ENCODE measurements around the gene PDE11A. TPM values are rescaled to one million over a fixed set of nuclear protein-coding genes. Genes with fewer than 3 reads are reported as not detected.

PDE11A gene
- total RNA-seq, 1 donor from 2014 or later = 2.0 TPM

DNA sequence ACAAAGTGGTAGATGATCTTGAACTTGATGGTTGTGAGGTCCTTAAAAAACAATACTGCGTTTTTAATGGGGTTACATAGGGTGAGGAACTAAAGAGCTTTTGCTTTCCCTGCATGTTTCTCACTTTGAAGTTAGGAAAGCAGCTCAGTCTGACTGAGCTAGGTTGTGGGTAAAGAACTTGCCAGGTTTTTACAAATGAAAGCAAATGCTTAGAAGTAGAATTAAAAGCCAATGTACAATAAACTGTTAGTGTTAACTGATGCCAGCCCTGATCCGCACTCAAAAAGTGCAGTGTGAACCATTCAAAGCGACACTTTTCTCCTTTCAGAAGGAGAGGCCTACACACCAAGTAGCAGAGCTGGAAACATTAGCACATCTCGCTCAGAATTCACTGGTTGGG, 409.7 kb downstream of the PDE11A start:
- Mint-ChIP-seq H3K27ac (no peak overlapping the region), H3K4me1 (ENCODE audit: unreplicated experiment) (peaks cover 38% of the 10 kb centered on the region), H3K4me3 (no peak overlapping the region), H3K9me3 (no peaks in the 10 kb centered on the region), H3K27me3 (no peaks in the 10 kb centered on the region), H3K36me3 (no peaks in the 10 kb centered on the region)
- no peak for DNase-seq (ENCODE audit: extremely low spot score, unreplicated experiment)
- TF ChIP-seq, protein P1, sequence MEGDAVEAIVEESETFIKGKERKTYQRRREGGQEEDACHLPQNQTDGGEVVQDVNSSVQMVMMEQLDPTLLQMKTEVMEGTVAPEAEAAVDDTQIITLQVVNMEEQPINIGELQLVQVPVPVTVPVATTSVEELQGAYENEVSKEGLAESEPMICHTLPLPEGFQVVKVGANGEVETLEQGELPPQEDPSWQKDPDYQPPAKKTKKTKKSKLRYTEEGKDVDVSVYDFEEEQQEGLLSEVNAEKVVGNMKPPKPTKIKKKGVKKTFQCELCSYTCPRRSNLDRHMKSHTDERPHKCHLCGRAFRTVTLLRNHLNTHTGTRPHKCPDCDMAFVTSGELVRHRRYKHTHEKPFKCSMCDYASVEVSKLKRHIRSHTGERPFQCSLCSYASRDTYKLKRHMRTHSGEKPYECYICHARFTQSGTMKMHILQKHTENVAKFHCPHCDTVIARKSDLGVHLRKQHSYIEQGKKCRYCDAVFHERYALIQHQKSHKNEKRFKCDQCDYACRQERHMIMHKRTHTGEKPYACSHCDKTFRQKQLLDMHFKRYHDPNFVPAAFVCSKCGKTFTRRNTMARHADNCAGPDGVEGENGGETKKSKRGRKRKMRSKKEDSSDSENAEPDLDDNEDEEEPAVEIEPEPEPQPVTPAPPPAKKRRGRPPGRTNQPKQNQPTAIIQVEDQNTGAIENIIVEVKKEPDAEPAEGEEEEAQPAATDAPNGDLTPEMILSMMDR (conservative IDR thresholded peaks at IDR 0.05) = no peak

DNA sequence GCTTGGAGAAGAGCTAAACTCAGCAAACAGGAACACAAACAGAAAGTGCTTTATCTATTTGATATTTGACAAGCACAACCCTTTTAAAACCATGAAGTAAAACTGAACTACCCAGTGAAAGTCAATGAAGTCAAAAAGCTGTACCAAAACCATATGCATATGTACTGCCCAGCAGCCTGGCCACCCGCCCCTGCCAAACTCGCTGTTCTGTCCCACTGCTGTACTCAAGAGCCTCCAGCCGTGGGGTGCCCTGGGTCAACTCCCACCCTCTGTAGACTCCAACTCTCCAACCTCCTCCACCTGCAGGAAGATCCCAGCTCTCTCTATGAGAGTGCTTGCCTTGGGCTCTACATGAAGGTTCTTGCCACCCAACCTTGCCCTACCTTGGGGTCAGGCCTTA, 411.8 kb downstream of the PDE11A start:
- H3K27ac Mint-ChIP-seq = no peak overlapping the region
- H3K4me1 Mint-ChIP-seq (ENCODE audit: unreplicated experiment) = peaks cover 38% of the 10 kb centered on the region
- TF ChIP-seq, protein P1 (conservative IDR thresholded peaks at IDR 0.05) = no peak
- peaks cover 4% of the 10 kb centered on the region for H3K9me3 Mint-ChIP-seq
- no peaks in the 10 kb centered on the region for H3K36me3 Mint-ChIP-seq
- DNase-seq (ENCODE audit: extremely low spot score, unreplicated experiment) = no peak
- H3K27me3 Mint-ChIP-seq = peaks cover 4% of the 10 kb centered on the region
- H3K4me3 Mint-ChIP-seq = no peak overlapping the region

DNA sequence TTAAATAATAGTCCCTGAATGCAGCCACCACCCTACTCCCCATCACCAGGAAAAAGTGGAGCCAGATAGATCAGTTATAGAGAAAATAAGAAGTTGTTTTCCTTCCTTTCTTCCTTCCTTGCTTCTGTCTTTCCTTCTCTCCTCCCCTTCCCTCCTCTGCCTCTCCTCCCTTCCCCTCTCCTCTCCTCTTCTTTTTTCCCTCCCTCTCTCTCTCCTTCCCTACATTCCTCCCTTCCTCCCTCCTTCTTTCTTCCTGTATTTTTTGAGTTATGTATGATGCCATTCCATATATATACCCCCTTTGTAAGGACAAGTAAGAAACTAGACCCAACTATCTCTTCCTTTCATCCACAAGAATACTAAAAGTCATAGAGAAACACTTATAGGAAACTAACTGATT, 414.3 kb downstream of the PDE11A start:
- Mint-ChIP-seq H3K4me3 (no peak overlapping the region), H3K27me3 (peaks cover 4% of the 10 kb centered on the region), H3K27ac (no peak overlapping the region), H3K36me3 (no peaks in the 10 kb centered on the region), H3K4me1 (ENCODE audit: unreplicated experiment) (peaks cover 33% of the 10 kb centered on the region), H3K9me3 (peaks cover 4% of the 10 kb centered on the region)
- no peak for DNase-seq (ENCODE audit: extremely low spot score, unreplicated experiment)
- TF ChIP-seq, protein P1 (conservative IDR thresholded peaks at IDR 0.05) = no peak

DNA sequence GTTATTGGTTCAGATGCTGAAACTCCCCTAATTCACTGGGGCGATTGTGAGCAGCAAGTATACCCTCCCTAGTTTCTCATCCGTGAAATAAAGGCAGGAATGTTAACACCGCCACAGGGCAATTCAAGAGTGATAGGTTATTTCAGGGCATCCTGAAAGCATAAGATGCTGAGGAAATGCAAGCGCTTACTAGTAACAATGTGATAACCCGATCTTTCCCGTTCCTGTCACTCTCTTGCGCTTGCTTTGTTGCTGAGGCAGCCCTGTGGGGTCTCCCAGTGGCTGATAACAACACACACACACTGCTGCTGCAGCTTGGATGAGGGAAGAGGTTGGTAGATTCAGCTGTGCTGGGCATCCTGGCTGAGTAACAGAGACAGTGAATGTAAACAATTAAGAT, 420.7 kb downstream of the PDE11A start:
- Mint-ChIP-seq H3K9me3 (peaks cover 4% of the 10 kb centered on the region), H3K27ac (no peak overlapping the region), H3K36me3 (no peaks in the 10 kb centered on the region), H3K27me3 (peaks cover 4% of the 10 kb centered on the region), H3K4me3 (peak overlapping the region; percentile 8), H3K4me1 (ENCODE audit: unreplicated experiment) (peaks cover 21% of the 10 kb centered on the region)
- DNase-seq (ENCODE audit: extremely low spot score, unreplicated experiment) = no peak
- TF ChIP-seq, protein P1 (conservative IDR thresholded peaks at IDR 0.05) = no peak

DNA sequence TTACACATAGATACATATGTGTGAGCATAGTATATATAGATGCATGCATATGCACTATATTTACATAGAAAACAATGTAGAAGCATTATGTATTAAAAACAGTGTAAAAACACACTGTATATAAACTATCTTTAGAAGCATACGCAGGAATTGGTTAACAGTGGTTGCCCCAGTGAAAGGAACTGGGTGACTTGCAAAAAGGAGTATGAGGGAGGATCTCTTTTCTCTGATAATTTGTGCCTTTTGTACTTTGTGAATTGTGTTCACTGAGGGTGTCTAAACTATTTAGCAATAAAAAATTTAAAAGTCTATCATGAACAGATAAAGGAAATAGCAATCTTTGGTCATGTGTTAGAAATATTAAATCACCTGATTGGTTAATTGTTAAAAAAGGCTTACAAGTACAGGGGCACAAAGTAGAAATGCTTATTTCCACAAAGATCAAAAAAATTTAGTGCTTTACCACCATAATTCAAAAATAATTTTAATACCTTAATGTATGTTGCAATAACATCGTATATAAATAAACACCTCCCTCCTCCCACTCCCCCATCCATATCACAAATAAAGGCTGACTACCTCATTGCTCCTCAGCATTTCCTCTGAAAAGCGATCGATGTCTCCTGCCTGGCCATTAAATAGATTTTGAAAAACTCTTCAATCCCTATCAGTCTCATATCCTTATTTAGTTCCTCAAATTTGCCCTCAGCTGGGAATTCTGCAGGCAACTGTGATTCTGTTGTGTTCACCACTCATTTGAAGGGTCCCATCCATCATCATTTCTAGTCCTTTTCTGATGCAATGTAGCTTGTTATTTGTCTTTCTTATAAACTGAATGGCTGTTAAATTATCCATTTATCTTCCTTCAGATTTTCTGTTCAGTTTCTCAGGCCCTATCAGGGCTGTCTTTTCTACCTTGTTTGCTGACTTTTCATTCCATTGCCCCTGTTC, 422.7 kb downstream of the PDE11A start:
- H3K27ac Mint-ChIP-seq = no peak overlapping the region
- no peaks in the 10 kb centered on the region for H3K9me3 Mint-ChIP-seq
- H3K4me3 Mint-ChIP-seq = no peak overlapping the region
- H3K4me1 Mint-ChIP-seq (ENCODE audit: unreplicated experiment) = peaks cover 21% of the 10 kb centered on the region
- H3K27me3 Mint-ChIP-seq = no peaks in the 10 kb centered on the region
- DNase-seq (ENCODE audit: extremely low spot score, unreplicated experiment) = no peak
- TF ChIP-seq, protein P1 (conservative IDR thresholded peaks at IDR 0.05) = no peak
- no peaks in the 10 kb centered on the region for H3K36me3 Mint-ChIP-seq

Data from type B pancreatic cell (in vitro differentiated cells).